Upper lobe of right lung (tissue), 1 donor: ENCODE measurements around the gene YBX3. TPM values are rescaled to one million over a fixed set of nuclear protein-coding genes. Genes with fewer than 3 reads are reported as not detected.

Experiments used
- ATAC-seq: fragments of 200-7000 bp; cut with Tn5 transposase; one replicate; pipeline ENCODE4 v1.9.1; 2020; ENCODE audit warnings: mild to moderate bottlenecking, moderate library complexity
- DNase-seq: peaks from one replicate; pipeline ENCODE4 v3.0.0-alpha.2; 2020
- H3K27ac ChIP-seq: fragments of 200-600 bp; one replicate; pipeline ENCODE4 v1.8.0; 2022
- H3K27me3 ChIP-seq: fragments of 200-600 bp; one replicate; pipeline ENCODE4 v1.8.0; 2022; ENCODE audit warnings: mild to moderate bottlenecking
- H3K36me3 ChIP-seq: fragments of 200-600 bp; one replicate; pipeline ENCODE4 v1.8.0; 2022
- H3K4me1 ChIP-seq: fragments of 200-600 bp; one replicate; pipeline ENCODE4 v1.8.0; 2022
- H3K4me3 ChIP-seq: fragments of 200-600 bp; one replicate; pipeline ENCODE4 v1.8.0; 2022; ENCODE audit warnings: mild to moderate bottlenecking
- H3K9me3 ChIP-seq: fragments of 200-600 bp; one replicate; pipeline ENCODE4 v1.8.0; 2022
- intact Hi-C: fragments of 100-400 bp; cut with DNase I; formaldehyde crosslinking; loops from one replicate; pipeline ENCODE4 v1.11.0; 2022
- total RNA-seq: library from RNA; stranded (reverse); fragmentation: NEBNext Ultra II Directional; extraction: Animal tissue kit (Norgen Biotek cat#: 25700); gene quantifications from one replicate; pipeline ENCODE4 v1.2.1, GENCODE V29; 2021
- TF ChIP-seq, protein P1 (sequence below): fragments of 200-600 bp; IDR thresholded peaks from one replicate; pipeline ENCODE4 v1.8.0; 2022; ENCODE audit warnings: antibody characterized with exemption
- donor health status: DM: no; HTN: yes; CAD: no; lungs with severe emphysema.

YBX3 gene
- total RNA-seq, 1 donor from 2014 or later, result 292 TPM

DNA sequence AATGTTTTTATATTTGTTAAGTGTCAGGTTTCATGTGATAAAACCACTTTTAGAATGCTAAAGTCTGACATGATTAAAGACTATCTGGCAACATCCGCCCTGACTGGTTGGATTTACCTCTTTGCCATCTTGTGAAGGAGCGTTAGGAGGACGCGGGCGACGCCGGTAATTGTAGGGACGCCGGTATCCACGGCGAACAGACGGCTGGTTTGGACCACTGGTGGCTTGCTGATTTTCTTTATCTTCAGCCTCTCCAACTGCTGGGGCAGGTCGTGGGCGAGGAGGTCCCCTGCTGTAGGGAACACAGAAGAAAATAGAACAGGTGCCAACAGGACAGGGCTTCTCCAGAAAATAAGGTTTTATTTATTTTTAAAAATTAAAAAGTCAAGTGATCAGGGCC, 21.3 kb downstream of the YBX3 start:
- no peak for DNase-seq
- Histone ChIP-seq H3K27me3 (no peaks in the 10 kb centered on the region), H3K9me3 (no peaks in the 10 kb centered on the region), H3K36me3 (peaks cover 95% of the 10 kb centered on the region), H3K4me3 (no peak overlapping the region), H3K27ac (no peak overlapping the region), H3K4me1 (no peaks in the 10 kb centered on the region)
- TF ChIP-seq, protein P1, sequence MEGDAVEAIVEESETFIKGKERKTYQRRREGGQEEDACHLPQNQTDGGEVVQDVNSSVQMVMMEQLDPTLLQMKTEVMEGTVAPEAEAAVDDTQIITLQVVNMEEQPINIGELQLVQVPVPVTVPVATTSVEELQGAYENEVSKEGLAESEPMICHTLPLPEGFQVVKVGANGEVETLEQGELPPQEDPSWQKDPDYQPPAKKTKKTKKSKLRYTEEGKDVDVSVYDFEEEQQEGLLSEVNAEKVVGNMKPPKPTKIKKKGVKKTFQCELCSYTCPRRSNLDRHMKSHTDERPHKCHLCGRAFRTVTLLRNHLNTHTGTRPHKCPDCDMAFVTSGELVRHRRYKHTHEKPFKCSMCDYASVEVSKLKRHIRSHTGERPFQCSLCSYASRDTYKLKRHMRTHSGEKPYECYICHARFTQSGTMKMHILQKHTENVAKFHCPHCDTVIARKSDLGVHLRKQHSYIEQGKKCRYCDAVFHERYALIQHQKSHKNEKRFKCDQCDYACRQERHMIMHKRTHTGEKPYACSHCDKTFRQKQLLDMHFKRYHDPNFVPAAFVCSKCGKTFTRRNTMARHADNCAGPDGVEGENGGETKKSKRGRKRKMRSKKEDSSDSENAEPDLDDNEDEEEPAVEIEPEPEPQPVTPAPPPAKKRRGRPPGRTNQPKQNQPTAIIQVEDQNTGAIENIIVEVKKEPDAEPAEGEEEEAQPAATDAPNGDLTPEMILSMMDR, result no peak
- no peak for ATAC-seq
- intact Hi-C loops, result no loop called here

DNA sequence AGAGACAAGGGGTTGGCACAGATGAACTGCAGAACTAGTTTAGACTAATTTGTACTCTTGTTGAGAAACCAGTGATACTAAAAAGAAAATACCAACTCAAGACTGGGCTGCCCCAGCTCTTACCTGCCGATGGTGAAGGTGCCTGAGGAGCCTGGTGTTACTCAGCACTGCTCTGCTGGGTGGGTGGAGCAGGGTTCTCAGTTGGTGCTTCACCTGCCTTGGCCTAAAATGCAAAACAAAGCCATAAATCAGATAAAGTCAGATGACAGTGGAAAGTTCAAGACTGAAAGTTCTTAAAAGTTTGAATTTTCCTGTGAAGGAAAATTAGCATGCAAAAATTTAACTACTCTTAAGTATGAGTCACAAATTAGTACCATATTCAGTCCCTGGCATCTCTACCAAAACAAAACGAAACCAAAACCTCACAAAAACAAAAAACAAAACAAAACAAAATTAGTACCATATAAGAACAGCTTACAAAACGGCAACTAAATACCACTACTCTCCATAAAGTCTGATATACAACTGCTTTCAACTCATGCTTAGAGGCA, 21.9 kb downstream of the YBX3 start:
- intact Hi-C loops, result no loop called here
- ATAC-seq, result no peak
- H3K4me3 ChIP-seq, result no peak overlapping the region
- no peaks in the 10 kb centered on the region for H3K9me3 ChIP-seq
- no peaks in the 10 kb centered on the region for H3K27me3 ChIP-seq
- no peaks in the 10 kb centered on the region for H3K4me1 ChIP-seq
- peaks cover 96% of the 10 kb centered on the region for H3K36me3 ChIP-seq
- TF ChIP-seq, protein P1, result no peak
- no peak overlapping the region for H3K27ac ChIP-seq
- no peak for DNase-seq

DNA sequence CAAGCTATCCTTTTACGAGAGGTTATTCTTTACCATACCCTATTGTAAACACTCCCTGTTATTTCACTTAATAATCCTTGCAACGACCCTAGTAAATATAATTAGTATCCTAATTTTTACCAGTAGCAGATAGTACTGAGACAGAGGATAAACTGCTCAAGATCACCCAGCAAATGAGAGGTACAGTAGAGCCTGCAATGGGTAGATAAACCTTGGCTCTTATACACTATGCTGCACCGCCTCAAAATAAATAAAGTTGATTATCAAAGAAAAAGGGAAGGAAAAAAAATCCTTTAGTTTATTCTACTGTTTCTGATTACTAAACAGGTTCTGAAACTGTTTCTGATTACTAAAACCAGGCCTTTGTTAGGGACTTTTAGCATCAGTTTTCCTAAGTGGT, 22.5 kb downstream of the YBX3 start:
- Histone ChIP-seq H3K36me3 (peaks cover 89% of the 10 kb centered on the region), H3K27ac (no peak overlapping the region), H3K4me3 (no peak overlapping the region), H3K4me1 (no peaks in the 10 kb centered on the region), H3K27me3 (no peaks in the 10 kb centered on the region), H3K9me3 (no peaks in the 10 kb centered on the region)
- TF ChIP-seq, protein P1, result no peak
- intact Hi-C loops, result no loop called here
- ATAC-seq (no peak), DNase-seq (no peak)

DNA sequence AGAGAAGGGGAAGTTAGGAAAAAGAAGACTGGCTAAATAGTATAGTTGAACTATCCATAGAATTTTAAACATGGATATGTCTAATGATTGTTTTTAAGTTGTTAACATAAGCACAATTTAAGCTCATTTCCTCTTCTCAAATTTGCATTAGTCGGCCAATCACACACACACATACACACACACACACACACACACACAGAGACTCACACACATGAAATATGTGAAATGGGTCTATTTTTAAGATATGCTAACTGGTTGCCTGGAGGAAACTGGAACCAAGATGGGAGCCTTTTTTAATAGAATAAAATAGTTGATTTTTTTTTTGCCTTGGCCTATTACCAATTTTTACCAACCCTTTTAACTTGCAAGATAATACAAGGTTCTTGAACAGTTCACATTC, 25.3 kb downstream of the YBX3 start:
- intact Hi-C loops, result no loop called here
- Histone ChIP-seq H3K27me3 (no peaks in the 10 kb centered on the region), H3K27ac (no peak overlapping the region), H3K9me3 (no peaks in the 10 kb centered on the region), H3K4me1 (no peaks in the 10 kb centered on the region), H3K36me3 (peaks cover 75% of the 10 kb centered on the region), H3K4me3 (no peak overlapping the region)
- DNase-seq (no peak), ATAC-seq (no peak)
- TF ChIP-seq, protein P1, result no peak

DNA sequence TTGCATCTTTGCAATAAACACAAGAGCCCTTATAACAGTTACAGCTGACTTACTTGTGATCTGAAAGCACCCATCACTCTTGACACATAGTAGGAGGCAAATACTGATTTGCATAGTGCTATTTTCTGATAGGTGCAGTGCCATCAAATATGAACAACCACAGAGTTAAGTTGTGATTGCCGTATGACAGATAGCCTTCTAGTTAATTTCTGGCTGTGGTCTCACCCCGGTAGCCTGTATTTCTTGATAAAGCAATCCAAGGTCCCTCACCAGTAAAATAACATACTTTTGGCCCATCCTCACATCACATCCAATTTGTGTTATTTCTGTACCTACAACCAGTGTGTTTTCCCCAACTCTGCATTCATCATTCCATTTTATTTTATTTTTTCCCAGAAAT, 26.0 kb downstream of the YBX3 start:
- DNase-seq (no peak), ATAC-seq (no peak)
- Histone ChIP-seq H3K4me3 (no peak overlapping the region), H3K27ac (no peak overlapping the region), H3K9me3 (no peaks in the 10 kb centered on the region), H3K27me3 (no peaks in the 10 kb centered on the region), H3K4me1 (no peaks in the 10 kb centered on the region), H3K36me3 (peaks cover 68% of the 10 kb centered on the region)
- intact Hi-C loops, result no loop called here
- TF ChIP-seq, protein P1, result no peak

DNA sequence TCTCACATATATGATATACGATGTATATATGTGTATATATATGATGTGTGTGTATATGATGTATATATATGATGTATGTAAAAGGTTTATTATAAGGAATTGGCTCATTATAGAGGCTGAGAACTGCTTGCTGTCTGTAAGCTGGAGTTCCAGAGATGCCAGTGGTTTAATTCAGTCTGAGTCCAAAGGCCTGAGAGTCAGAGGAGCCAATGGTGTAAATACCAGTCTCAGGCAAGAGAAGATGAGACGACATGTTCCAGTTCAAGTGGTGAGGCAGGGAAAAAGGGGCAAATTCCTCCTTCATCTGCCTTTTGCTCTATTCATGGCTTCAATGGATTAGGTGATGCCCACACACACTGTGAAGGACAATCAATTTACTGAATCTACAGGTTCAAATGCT, 32.2 kb downstream of the YBX3 start:
- Histone ChIP-seq H3K9me3 (no peaks in the 10 kb centered on the region), H3K4me3 (no peak overlapping the region), H3K4me1 (no peaks in the 10 kb centered on the region), H3K27me3 (no peaks in the 10 kb centered on the region), H3K36me3 (peaks cover 11% of the 10 kb centered on the region), H3K27ac (no peak overlapping the region)
- ATAC-seq (no peak), DNase-seq (no peak)
- intact Hi-C loops, result no loop called here
- TF ChIP-seq, protein P1, result no peak
